ENCODE results near the gene UQCRHL.

DNA sequence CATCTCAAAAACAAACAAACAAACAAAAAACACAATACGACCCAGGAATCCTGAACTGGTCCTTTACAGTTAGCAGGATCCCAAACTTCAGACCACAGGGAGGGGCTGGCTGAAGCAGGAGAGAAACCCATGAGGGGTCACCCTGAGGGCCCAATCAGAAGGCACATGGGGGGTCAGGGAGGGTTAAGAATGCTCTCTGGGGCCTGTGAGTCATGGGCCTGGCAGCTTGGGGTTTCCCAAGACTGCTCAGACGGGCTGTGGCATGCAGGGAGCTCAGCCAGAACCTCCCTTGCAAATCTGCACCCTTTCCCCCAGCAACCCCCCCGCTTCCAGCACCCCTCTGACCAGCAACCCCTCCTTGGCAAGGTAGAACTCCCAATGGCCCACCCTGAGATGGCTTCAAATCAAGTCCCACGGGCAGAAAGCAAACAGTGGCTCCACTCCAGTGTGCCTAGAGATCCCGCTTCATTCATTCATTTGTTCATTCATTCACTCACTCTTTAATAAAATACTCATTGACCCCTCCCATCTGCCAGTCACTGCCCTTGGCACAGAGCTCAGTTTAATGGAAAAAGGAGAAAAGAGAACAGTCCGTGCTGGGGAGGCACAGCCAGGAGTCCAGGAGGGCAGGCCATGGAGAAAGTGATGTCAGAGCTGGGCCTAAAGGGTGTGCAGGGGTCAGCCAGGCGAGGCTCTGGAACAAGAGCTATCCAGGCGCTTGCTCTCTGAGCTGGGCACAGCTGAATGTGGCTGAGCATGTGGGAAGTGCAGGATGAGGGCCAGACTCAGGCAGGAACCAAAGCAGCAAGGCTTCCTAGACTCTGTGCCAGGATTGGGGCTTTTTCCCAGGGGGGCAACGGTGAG lies 8.2 kb downstream of the UQCRHL start:
- TF ChIP-seq, protein P1, sequence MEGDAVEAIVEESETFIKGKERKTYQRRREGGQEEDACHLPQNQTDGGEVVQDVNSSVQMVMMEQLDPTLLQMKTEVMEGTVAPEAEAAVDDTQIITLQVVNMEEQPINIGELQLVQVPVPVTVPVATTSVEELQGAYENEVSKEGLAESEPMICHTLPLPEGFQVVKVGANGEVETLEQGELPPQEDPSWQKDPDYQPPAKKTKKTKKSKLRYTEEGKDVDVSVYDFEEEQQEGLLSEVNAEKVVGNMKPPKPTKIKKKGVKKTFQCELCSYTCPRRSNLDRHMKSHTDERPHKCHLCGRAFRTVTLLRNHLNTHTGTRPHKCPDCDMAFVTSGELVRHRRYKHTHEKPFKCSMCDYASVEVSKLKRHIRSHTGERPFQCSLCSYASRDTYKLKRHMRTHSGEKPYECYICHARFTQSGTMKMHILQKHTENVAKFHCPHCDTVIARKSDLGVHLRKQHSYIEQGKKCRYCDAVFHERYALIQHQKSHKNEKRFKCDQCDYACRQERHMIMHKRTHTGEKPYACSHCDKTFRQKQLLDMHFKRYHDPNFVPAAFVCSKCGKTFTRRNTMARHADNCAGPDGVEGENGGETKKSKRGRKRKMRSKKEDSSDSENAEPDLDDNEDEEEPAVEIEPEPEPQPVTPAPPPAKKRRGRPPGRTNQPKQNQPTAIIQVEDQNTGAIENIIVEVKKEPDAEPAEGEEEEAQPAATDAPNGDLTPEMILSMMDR (IDR thresholded peaks at IDR 0.05) = no peak
- peak; percentile 78 to 91 for TF ChIP-seq EP300 (IDR thresholded peaks at IDR 0.05)
